ENCODE measurements around the gene UQCC2.
A peak's percentile ranks its signal among the peaks of the same experiment; 100 is the strongest.

UQCC2 gene

DNA sequence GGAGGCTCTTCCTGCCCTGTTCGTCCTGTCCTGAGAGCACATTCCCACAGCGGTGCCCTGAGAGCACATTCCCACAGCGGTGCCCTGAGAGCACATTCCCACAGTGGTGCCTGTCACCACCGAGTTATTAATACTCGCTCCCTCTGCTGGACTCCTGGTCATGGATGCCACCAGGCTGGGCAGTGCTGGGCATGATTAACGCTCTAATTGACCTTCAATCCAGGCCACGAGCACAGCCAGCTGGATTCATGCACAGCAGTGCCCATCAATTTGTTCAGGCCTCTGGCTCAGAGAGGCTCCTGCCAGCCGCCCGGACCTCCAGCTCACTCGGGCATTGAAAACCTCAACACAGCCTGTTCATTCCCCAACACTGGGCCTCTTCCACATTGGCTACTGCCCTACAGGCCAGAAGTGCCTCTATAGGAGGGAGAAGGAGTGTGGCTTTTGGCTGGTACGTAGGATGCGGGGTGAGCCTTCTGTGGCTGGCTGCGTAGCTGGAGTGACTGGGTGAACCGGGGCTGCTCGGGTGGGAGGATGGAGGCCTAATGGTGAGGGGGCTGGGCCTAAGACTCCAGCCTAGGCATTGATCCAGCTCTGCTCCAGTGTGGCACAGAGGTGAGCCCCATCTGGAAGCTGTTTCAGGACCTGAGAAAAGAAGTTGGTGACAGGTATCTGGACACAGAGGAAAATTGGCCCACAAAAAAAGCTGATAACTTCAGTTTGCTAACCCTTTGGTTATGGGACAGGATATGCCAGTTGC lies 25.9 kb upstream of the UQCC2 start:
- Histone ChIP-seq H3K4me3 (no peak overlapping the region), H3K9ac (no peak overlapping the region), H3K27me3 (no peaks in the 10 kb centered on the region), H3K4me1 (peaks cover 14% of the 10 kb centered on the region), H3K9me3 (no peaks in the 10 kb centered on the region), H3K27ac (no peak overlapping the region), H3K4me2 (no peak overlapping the region), H3K36me3 (no peaks in the 10 kb centered on the region), H4K20me1 (no peaks in the 10 kb centered on the region)
- no peak for TF ChIP-seq Cebpa-rat (IDR thresholded peaks at IDR 0.05)

DNA sequence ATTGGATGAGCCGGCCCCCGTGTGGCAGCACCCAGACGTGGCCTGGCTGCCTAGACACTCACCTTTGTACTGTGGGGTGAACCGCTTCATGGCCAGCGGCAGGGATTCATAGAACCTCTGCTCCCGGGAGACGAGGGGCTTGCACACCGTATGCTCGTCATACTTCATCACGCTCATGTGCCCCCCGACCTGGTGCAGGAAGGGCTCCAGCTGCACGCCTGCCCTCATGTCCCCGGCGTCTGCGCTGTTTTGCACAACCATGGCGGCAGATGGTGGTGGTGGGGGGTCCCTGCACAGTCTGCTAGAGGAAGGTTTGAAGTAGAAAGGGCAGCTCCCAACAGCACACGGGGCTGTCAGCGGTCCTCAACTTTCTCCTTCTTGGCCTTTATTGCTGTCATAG lies 23.7 kb upstream of the UQCC2 start:
- peaks cover 22% of the 10 kb centered on the region for H3K4me1 ChIP-seq
- no peak overlapping the region for H3K4me3 ChIP-seq
- no peaks in the 10 kb centered on the region for H3K36me3 ChIP-seq
- no peak overlapping the region for H3K9ac ChIP-seq
- no peak overlapping the region for H3K27ac ChIP-seq
- TF ChIP-seq Cebpa-rat (IDR thresholded peaks at IDR 0.05): no peak
- H3K9me3 ChIP-seq: no peaks in the 10 kb centered on the region
- H4K20me1 ChIP-seq: no peaks in the 10 kb centered on the region
- H3K27me3 ChIP-seq: no peaks in the 10 kb centered on the region
- H3K4me2 ChIP-seq: peak overlapping the region; percentile 24

- Histone ChIP-seq H3K9ac (no peak overlapping the region), H3K4me3 (no peak overlapping the region), H4K20me1 (no peaks in the 10 kb centered on the region), H3K4me2 (no peak overlapping the region), H3K27ac (no peak overlapping the region), H3K27me3 (no peaks in the 10 kb centered on the region), H3K36me3 (no peaks in the 10 kb centered on the region), H3K4me1 (peaks cover 29% of the 10 kb centered on the region), H3K9me3 (no peaks in the 10 kb centered on the region)
- no peak for TF ChIP-seq Cebpa-rat (IDR thresholded peaks at IDR 0.05)
Observed at GRCh38 chr6:33733709-33734007, 22.2 kb upstream of the UQCC2 start.

DNA sequence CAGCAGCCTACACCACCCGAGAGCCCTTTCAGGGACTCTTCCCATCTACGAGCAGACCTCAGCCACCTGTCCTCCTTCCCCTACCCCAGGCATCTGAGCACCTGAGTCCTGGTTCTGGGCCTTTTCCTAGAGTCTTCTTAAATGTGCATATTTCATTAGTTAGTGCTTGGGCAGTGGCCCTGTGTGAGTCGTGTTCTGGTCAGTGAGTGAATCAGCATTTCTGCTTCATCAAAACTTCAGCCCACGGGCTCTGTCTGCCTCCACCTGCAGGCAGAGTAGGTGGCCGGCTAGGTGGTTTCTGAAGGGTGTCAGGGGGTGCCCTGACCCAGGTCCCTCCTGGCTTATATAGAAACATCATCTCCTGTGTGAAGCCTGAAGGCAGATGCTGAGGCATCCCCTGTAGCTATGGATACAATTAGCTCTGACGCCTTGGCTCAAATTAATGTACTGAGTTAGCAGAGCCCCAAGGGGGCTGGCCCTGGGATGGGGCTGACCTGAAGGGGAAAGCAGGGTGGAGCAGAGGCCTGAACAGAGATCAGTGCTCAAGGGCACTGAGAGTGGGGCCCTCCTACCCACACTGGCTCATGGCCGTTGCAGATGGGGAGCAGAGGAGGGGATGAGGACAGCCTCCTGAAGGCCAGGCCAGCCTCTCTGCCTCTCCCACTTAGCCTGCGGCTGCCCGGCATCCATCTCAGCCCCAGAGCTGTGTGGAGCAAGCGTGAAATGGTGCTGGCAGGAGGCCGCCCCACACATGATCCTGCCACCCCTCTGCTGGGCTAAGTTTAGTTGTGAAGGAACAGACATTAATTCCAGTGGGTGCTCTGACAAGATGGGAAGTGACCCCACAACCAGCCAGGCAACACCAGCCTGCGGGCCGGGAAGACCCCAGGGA lies 21.6 kb upstream of the UQCC2 start:
- no peak overlapping the region for H3K4me3 ChIP-seq
- no peak overlapping the region for H3K27ac ChIP-seq
- H4K20me1 ChIP-seq: no peaks in the 10 kb centered on the region
- TF ChIP-seq Cebpa-rat (IDR thresholded peaks at IDR 0.05): no peak
- no peaks in the 10 kb centered on the region for H3K27me3 ChIP-seq
- no peaks in the 10 kb centered on the region for H3K36me3 ChIP-seq
- peaks cover 35% of the 10 kb centered on the region for H3K4me1 ChIP-seq
- H3K9me3 ChIP-seq: no peaks in the 10 kb centered on the region
- H3K4me2 ChIP-seq: no peak overlapping the region
- H3K9ac ChIP-seq: no peak overlapping the region

GRCh38 chr6:33732385-33732784 lies 20.9 kb upstream of the UQCC2 start:
- Histone ChIP-seq H3K36me3 (no peaks in the 10 kb centered on the region), H3K4me1 (peaks cover 42% of the 10 kb centered on the region), H3K9ac (no peak overlapping the region), H3K27me3 (no peaks in the 10 kb centered on the region), H4K20me1 (no peaks in the 10 kb centered on the region), H3K27ac (no peak overlapping the region), H3K4me3 (no peak overlapping the region), H3K4me2 (no peak overlapping the region), H3K9me3 (no peaks in the 10 kb centered on the region)
- TF ChIP-seq Cebpa-rat (IDR thresholded peaks at IDR 0.05): no peak

GRCh38 chr6:33731751-33732282 lies 20.3 kb upstream of the UQCC2 start:
- H3K9ac ChIP-seq: 0 out of 2 replicates have a peak overlapping the region, but pooled peaks have one; percentile 15
- H3K36me3 ChIP-seq: no peaks in the 10 kb centered on the region
- H3K4me3 ChIP-seq: no peak overlapping the region
- TF ChIP-seq Cebpa-rat (IDR thresholded peaks at IDR 0.05): no peak
- no peak overlapping the region for H3K4me2 ChIP-seq
- H3K27ac ChIP-seq: no peak overlapping the region
- peaks cover 48% of the 10 kb centered on the region for H3K4me1 ChIP-seq
- H4K20me1 ChIP-seq: no peaks in the 10 kb centered on the region
- no peaks in the 10 kb centered on the region for H3K27me3 ChIP-seq
- no peaks in the 10 kb centered on the region for H3K9me3 ChIP-seq

- Histone ChIP-seq H3K9ac (0 out of 2 replicates have a peak overlapping the region, but pooled peaks have one; percentile 15), H3K4me1 (peaks cover 56% of the 10 kb centered on the region), H3K9me3 (no peaks in the 10 kb centered on the region), H3K4me3 (no peak overlapping the region), H3K27ac (no peak overlapping the region), H3K27me3 (no peaks in the 10 kb centered on the region), H3K36me3 (no peaks in the 10 kb centered on the region), H3K4me2 (peak overlapping the region; percentile 27; the same call in 1 of the 2 replicates), H4K20me1 (no peaks in the 10 kb centered on the region)
- no peak for TF ChIP-seq Cebpa-rat (IDR thresholded peaks at IDR 0.05)
Observed at GRCh38 chr6:33731035-33731434, 19.5 kb upstream of the UQCC2 start.

DNA sequence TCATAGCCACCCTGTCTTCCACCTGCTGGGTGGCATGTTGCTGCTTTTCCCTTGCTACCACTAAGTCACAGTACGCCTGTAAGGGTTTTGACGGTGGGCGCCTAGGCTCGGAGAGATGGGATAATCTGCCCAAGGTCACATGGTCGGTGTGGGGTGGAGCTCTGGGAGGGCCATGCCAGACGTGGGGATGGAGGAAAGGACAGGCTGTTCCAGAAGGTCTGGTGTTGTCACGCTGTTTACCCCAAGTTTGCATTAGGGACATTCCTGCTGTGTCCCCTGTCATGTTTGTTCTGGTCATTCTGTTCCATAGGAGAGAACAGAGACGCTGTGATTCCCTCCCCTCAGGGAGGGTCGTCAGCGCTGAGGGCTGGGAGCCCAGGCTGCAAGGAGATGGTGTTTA lies 19.1 kb upstream of the UQCC2 start:
- H3K4me2 ChIP-seq: peak overlapping the region; percentile 27; the same call in 1 of the 2 replicates
- H3K4me3 ChIP-seq: no peak overlapping the region
- no peaks in the 10 kb centered on the region for H4K20me1 ChIP-seq
- peaks cover 59% of the 10 kb centered on the region for H3K4me1 ChIP-seq
- H3K27me3 ChIP-seq: no peaks in the 10 kb centered on the region
- H3K36me3 ChIP-seq: no peaks in the 10 kb centered on the region
- no peak overlapping the region for H3K27ac ChIP-seq
- no peak overlapping the region for H3K9ac ChIP-seq
- TF ChIP-seq Cebpa-rat (IDR thresholded peaks at IDR 0.05): no peak
- no peaks in the 10 kb centered on the region for H3K9me3 ChIP-seq

- H3K27ac ChIP-seq: no peak overlapping the region
- no peak for TF ChIP-seq Cebpa-rat (IDR thresholded peaks at IDR 0.05)
- H3K4me2 ChIP-seq: peak overlapping the region; percentile 92
- H3K27me3 ChIP-seq: no peaks in the 10 kb centered on the region
- H3K9me3 ChIP-seq: no peaks in the 10 kb centered on the region
- no peak overlapping the region for H3K9ac ChIP-seq
- no peaks in the 10 kb centered on the region for H3K36me3 ChIP-seq
- H4K20me1 ChIP-seq: no peaks in the 10 kb centered on the region
- no peak overlapping the region for H3K4me3 ChIP-seq
- peaks cover 60% of the 10 kb centered on the region for H3K4me1 ChIP-seq
Observed at GRCh38 chr6:33729059-33729458, 17.6 kb upstream of the UQCC2 start.

GRCh38 chr6:33728438-33728837 lies 16.9 kb upstream of the UQCC2 start:
- Histone ChIP-seq H3K4me3 (no peak overlapping the region), H3K4me2 (peak overlapping the region; percentile 92)

More at GRCh38 chr6:33728438-33728837, 16.9 kb upstream of the UQCC2 start:
- no peak for TF ChIP-seq Cebpa-rat (IDR thresholded peaks at IDR 0.05)
- Histone ChIP-seq H4K20me1 (no peaks in the 10 kb centered on the region), H3K4me1 (peaks cover 67% of the 10 kb centered on the region), H3K9me3 (no peaks in the 10 kb centered on the region), H3K27me3 (no peaks in the 10 kb centered on the region), H3K36me3 (no peaks in the 10 kb centered on the region), H3K27ac (no peak overlapping the region), H3K9ac (no peak overlapping the region)

Data from BLaER1 (cell line).